CD14-positive monocyte (primary cell): ENCODE data around the gene KDM4F. TPM values are rescaled to one million over a fixed set of nuclear protein-coding genes. Genes with fewer than 3 reads are reported as not detected.

Experiments
- DNase-seq, 3 donors: peaks; one replicate each; pipeline ENCODE4 v3.0.0-alpha.2; 2011 to 2022
- H2AFZ ChIP-seq: 2 replicates; pipeline ENCODE4 v1.6.0; 2012; ENCODE audit warnings: mild to moderate bottlenecking, low read depth, low read length, inconsistent platforms; ENCODE audit not compliant: insufficient read depth, poor library complexity, severe bottlenecking
- H3K27ac ChIP-seq, 2 donors: 1 replicate in 1 of 2; 2 replicates in 1 of 2; pipeline ENCODE4 v1.5.1; 2012 to 2013; ENCODE audit warnings: low read length in 2 of 2, control low read depth in 1 of 2, inconsistent platforms in 1 of 2, low read depth in 1 of 2, mild to moderate bottlenecking in 1 of 2
- H3K27me3 ChIP-seq, 2 donors: one replicate each; pipeline versions ENCODE4 v1.6.0 to v1.6.1; 2011 to 2013; ENCODE audit warnings: low read length in 2 of 2; ENCODE audit not compliant: control insufficient read depth in 2 of 2, insufficient read depth in 2 of 2
- H3K36me3 ChIP-seq, 2 donors: replicated peaks in 1 of 2; 1 replicate in 1 of 2; 2 replicates in 1 of 2; pipeline versions ENCODE4 v1.5.1 to v1.6.1; 2012 to 2013; ENCODE audit warnings: low read length in 2 of 2, control low read depth in 1 of 2, inconsistent platforms in 1 of 2, mild to moderate bottlenecking in 1 of 2; ENCODE audit not compliant: insufficient read depth in 2 of 2, control insufficient read depth in 1 of 2
- H3K4me1 ChIP-seq, 2 donors: 1 replicate in 1 of 2; 2 replicates in 1 of 2; pipeline versions ENCODE4 v1.5.1 to v1.6.1; 2012 to 2013; ENCODE audit warnings: low read length in 2 of 2, control low read depth in 1 of 2, inconsistent platforms in 1 of 2, mild to moderate bottlenecking in 1 of 2, moderate library complexity in 1 of 2; ENCODE audit not compliant: insufficient read depth in 2 of 2, control insufficient read depth in 1 of 2
- H3K4me2 ChIP-seq: replicated peaks from 2 replicates; pipeline ENCODE3; 2012; ENCODE audit warnings: low read length, moderate library complexity, mild to moderate bottlenecking; ENCODE audit not compliant: poor library complexity, severe bottlenecking; ENCODE audit errors: extremely low read depth
- H3K4me3 ChIP-seq, 3 experiments: fragments of 200-600 bp in 1 of 3; sonication (generic) in 1 of 3; replicated peaks in 1 of 3; 1 replicate in 2 of 3; 2 replicates in 1 of 3; pipeline ENCODE4 v1.5.1; 2011 to 2013; ENCODE audit warnings: low read length in 3 of 3, mild to moderate bottlenecking in 3 of 3, control low read depth in 2 of 3, low read depth in 2 of 3, inconsistent platforms in 1 of 3, moderate library complexity in 1 of 3
- H3K79me2 ChIP-seq: 2 replicates; pipeline ENCODE4 v1.6.0; 2012; ENCODE audit warnings: mild to moderate bottlenecking, control low read depth, inconsistent platforms, low read length, moderate library complexity; ENCODE audit not compliant: insufficient read depth
- H3K9ac ChIP-seq: 2 replicates; pipeline ENCODE4 v1.6.0; 2017; ENCODE audit warnings: low read length, mild to moderate bottlenecking; ENCODE audit not compliant: insufficient read depth, poor library complexity, severe bottlenecking
- H3K9me3 ChIP-seq, 2 donors: replicated peaks in 1 of 2; 1 replicate in 1 of 2; 2 replicates in 1 of 2; pipeline versions ENCODE4 v1.5.1 to v1.6.1; 2012 to 2013; ENCODE audit warnings: low read length in 2 of 2, control low read depth in 1 of 2; ENCODE audit not compliant: control insufficient read depth in 1 of 2, insufficient read depth in 1 of 2
- H4K20me1 ChIP-seq: 2 replicates; pipeline ENCODE4 v1.6.0; 2012; ENCODE audit warnings: mild to moderate bottlenecking, low read length, control low read depth, moderate library complexity; ENCODE audit not compliant: insufficient read depth
- H3K27ac Mint-ChIP-seq, 7 donors: one replicate each; pipeline ENCODE4 v1.8.0; 2020; ENCODE audit warnings: mild to moderate bottlenecking in 7 of 7, mixed read lengths in 7 of 7, moderate library complexity in 6 of 7, inconsistent platforms in 2 of 7
- H3K27me3 Mint-ChIP-seq, 3 donors: one replicate each; pipeline ENCODE4 v1.8.0; 2021 to 2022; ENCODE audit warnings: low read depth in 3 of 3, mild to moderate bottlenecking in 3 of 3, mixed read lengths in 3 of 3, moderate library complexity in 3 of 3, inconsistent platforms in 1 of 3
- H3K36me3 Mint-ChIP-seq, 2 donors: one replicate each; pipeline ENCODE4 v1.8.0; 2020; ENCODE audit warnings: mixed read lengths in 2 of 2, inconsistent platforms in 1 of 2, mild to moderate bottlenecking in 1 of 2
- H3K4me1 Mint-ChIP-seq: one replicate; pipeline ENCODE4 v1.8.0; 2020; ENCODE audit warnings: mild to moderate bottlenecking, mixed read lengths
- H3K4me3 Mint-ChIP-seq, 2 donors: one replicate each; pipeline ENCODE4 v1.8.0; 2020; ENCODE audit warnings: mild to moderate bottlenecking in 2 of 2, mixed read lengths in 2 of 2, moderate library complexity in 1 of 2
- H3K9me3 Mint-ChIP-seq, 7 donors: one replicate each; pipeline ENCODE4 v1.8.0; 2020 to 2022; ENCODE audit warnings: mixed read lengths in 7 of 7, mild to moderate bottlenecking in 6 of 7, moderate library complexity in 6 of 7, inconsistent platforms in 2 of 7
- WGBS: methylation state at CpG from one replicate; pipeline ENCODE4 v1.1.5; 2013; ENCODE audit warnings: missing lambda C conversion rate; ENCODE audit not compliant: insufficient coverage; 5-methylcytosine and 5-hydroxymethylcytosine counted together
- intact Hi-C, 2 donors: fragments of 100-400 bp; cut with micrococcal nuclease; formaldehyde crosslinking; loops; one replicate each; pipeline versions ENCODE4 v1.15.0 to v1.15.1; 2023
- polyA plus RNA-seq, 3 donors: library from polyadenylated mRNA; depleted of rRNA in 1 of 3; unstranded in 2 of 3; stranded (reverse) in 1 of 3; fragments of 300-500 nt in 2 of 3; fragments of >200 nt in 1 of 3; fragmentation: Illumina TruSeq in 2 of 3; gene quantifications; 1 replicate in 2 of 3; 2 replicates in 1 of 3; pipeline ENCODE4 v1.2.3, GENCODE V29; 2012 to 2021
- TF ChIP-seq, protein P1 (sequence below): fragments of 200-600 bp; IDR thresholded peaks from one replicate; pipeline ENCODE4 v1.8.0; 2022; ENCODE audit warnings: antibody characterized with exemption, mild to moderate bottlenecking

The KDM4F gene
- polyA plus RNA-seq, 3 donors: not detected

DNA sequence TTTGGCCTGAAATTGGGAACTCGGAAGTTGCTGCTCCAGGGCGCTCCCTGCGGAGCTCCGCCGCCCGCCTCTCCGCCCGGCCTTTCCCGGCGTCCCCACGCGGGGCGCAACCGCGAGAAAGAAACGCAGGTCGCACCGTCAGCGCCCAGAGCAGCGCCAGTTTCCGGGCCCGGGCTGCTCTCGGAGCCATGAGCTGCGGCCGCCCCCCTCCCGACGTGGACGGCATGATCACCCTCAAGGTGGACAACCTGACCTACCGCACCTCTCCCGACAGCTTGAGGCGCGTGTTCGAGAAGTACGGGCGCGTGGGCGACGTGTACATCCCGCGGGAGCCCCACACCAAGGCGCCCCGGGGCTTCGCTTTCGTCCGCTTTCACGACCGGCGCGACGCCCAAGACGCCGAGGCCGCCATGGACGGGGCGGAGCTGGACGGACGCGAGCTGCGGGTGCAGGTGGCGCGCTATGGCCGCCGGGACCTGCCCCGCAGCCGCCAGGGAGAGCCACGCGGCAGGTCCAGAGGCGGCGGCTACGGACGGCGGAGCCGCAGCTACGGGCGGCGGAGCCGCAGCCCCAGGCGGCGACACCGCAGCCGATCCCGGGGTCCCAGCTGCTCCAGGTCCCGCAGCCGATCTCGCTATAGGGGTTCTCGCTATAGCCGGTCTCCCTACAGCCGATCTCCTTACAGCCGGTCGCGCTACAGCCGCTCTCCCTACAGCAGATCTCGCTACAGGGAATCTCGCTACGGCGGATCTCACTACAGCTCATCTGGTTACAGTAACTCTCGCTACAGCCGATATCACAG, 18.0 kb downstream of the KDM4F start:
- Histone ChIP-seq H3K4me2 (peak overlapping the region; percentile 98), H4K20me1 (no peaks in the 10 kb centered on the region), H3K27me3 (no peaks in the 10 kb centered on the region), H3K9ac (peak overlapping the region; percentile 82), H3K36me3 (no peaks in the 10 kb centered on the region), H3K9me3 (no peaks in the 10 kb centered on the region), H3K27ac (peak overlapping the region; percentile 85 to 87), H3K79me2 (peaks cover 19% of the 10 kb centered on the region), H3K4me3 (peak overlapping the region; percentile 80 to 93 (median 90)), H3K4me1 (peaks cover 24 to 30% of the 10 kb centered on the region in 2 donors), H2AFZ (peak overlapping the region; percentile 100)
- Mint-ChIP-seq H3K4me1 (peaks cover 27% of the 10 kb centered on the region), H3K27ac (peak overlapping the region; percentile 89 to 97 (median 93)), H3K27me3 (peaks cover 0 to 2% (median 2%) of the 10 kb centered on the region in 3 donors), H3K9me3 (no peaks in the 10 kb centered on the region), H3K36me3 (peaks cover 3 to 4% of the 10 kb centered on the region in 2 donors), H3K4me3 (peak overlapping the region; percentile 98 to 100)
- intact Hi-C loops: loop anchor here in 1 of 2 donors (5.0 kb wide), 3 partner anchors 85 to 695 kb away; no protein-coding TSS in a partner anchor
- TF ChIP-seq, protein P1, sequence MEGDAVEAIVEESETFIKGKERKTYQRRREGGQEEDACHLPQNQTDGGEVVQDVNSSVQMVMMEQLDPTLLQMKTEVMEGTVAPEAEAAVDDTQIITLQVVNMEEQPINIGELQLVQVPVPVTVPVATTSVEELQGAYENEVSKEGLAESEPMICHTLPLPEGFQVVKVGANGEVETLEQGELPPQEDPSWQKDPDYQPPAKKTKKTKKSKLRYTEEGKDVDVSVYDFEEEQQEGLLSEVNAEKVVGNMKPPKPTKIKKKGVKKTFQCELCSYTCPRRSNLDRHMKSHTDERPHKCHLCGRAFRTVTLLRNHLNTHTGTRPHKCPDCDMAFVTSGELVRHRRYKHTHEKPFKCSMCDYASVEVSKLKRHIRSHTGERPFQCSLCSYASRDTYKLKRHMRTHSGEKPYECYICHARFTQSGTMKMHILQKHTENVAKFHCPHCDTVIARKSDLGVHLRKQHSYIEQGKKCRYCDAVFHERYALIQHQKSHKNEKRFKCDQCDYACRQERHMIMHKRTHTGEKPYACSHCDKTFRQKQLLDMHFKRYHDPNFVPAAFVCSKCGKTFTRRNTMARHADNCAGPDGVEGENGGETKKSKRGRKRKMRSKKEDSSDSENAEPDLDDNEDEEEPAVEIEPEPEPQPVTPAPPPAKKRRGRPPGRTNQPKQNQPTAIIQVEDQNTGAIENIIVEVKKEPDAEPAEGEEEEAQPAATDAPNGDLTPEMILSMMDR: peak; percentile 57
- WGBS: under 1% methylated on average over 97 of the region's 98 CpGs
- peak; percentile 55 to 66 (median 64) for DNase-seq

DNA sequence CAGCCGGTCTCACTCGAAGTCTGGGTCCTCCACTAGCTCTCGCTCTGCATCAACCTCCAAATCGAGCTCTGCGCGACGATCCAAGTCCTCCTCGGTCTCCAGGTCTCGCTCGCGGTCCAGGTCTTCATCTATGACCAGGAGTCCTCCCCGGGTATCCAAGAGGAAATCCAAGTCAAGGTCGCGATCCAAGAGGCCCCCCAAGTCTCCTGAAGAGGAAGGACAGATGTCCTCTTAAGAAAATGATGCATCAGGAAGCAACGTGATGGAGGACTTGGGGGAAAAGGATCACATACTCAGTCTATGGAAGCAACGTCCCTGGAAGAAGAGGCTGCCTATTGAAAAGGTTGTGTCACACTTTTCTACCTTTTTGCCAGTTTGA, 18.6 kb downstream of the KDM4F start:
- TF ChIP-seq, protein P1: no peak
- H3K27me3 ChIP-seq: no peaks in the 10 kb centered on the region
- under 1% methylated on average over 15 of the region's 16 CpGs for WGBS
- no peaks in the 10 kb centered on the region for H3K9me3 ChIP-seq
- no peaks in the 10 kb centered on the region for H3K9me3 Mint-ChIP-seq
- peak overlapping the region; percentile 85 to 87 for H3K27ac ChIP-seq
- H3K27ac Mint-ChIP-seq: peak overlapping the region; percentile 84 to 97 (median 90)
- H3K4me1 Mint-ChIP-seq: peaks cover 27% of the 10 kb centered on the region
- peaks cover 24 to 30% of the 10 kb centered on the region in 2 donors for H3K4me1 ChIP-seq
- intact Hi-C loops: loop anchor here (2.0 to 5.0 kb wide), 4 partner anchors 83 to 694 kb away; no protein-coding TSS in a partner anchor
- H2AFZ ChIP-seq: peak overlapping the region; percentile 100
- H3K9ac ChIP-seq: peak overlapping the region; percentile 82
- H3K36me3 Mint-ChIP-seq: peaks cover 3 to 4% of the 10 kb centered on the region in 2 donors
- DNase-seq: peak in 2 of 3 donors; percentile 10 to 13
- no peaks in the 10 kb centered on the region for H4K20me1 ChIP-seq
- peaks cover 0 to 2% (median 2%) of the 10 kb centered on the region in 3 donors for H3K27me3 Mint-ChIP-seq
- peak overlapping the region; percentile 98 to 100 for H3K4me3 Mint-ChIP-seq
- peak overlapping the region; percentile 98 for H3K4me2 ChIP-seq
- H3K4me3 ChIP-seq: peak overlapping the region; percentile 80 to 93 (median 90)
- no peaks in the 10 kb centered on the region for H3K36me3 ChIP-seq
- H3K79me2 ChIP-seq: peaks cover 19% of the 10 kb centered on the region
